Omental fat pad (tissue), 4 donors: ENCODE results near the gene NCF4. TPM values are rescaled to one million over a fixed set of nuclear protein-coding genes. Genes with fewer than 3 reads are reported as not detected.

Source experiments
- ATAC-seq: fragments of 150-250 bp; one replicate; pipeline ENCODE4 v1.9.1; 2016; ENCODE audit warnings: mild to moderate bottlenecking, moderate library complexity; ENCODE audit not compliant: low FRiP score
- DNase-seq: peaks from one replicate; pipeline ENCODE4 v3.0.0-alpha.2; 2019; ENCODE audit warnings: low spot score
- CTCF ChIP-seq, 3 donors: fragments of 450-650 bp; IDR thresholded peaks; one replicate each; pipeline ENCODE4 v1.5.1; 2016 to 2017; ENCODE audit warnings: antibody characterized with exemption in 3 of 3, mild to moderate bottlenecking in 3 of 3, moderate library complexity in 2 of 3
- total RNA-seq, 4 donors: library from RNA; depleted of rRNA; stranded (reverse); fragments of >200 nt; gene quantifications; one replicate each; pipeline ENCODE4 v1.1.0, GENCODE V29; 2016

The NCF4 gene
- total RNA-seq, 4 donors from 2014 or later: 31.6 to 78.8 (median 41.6) TPM

DNA sequence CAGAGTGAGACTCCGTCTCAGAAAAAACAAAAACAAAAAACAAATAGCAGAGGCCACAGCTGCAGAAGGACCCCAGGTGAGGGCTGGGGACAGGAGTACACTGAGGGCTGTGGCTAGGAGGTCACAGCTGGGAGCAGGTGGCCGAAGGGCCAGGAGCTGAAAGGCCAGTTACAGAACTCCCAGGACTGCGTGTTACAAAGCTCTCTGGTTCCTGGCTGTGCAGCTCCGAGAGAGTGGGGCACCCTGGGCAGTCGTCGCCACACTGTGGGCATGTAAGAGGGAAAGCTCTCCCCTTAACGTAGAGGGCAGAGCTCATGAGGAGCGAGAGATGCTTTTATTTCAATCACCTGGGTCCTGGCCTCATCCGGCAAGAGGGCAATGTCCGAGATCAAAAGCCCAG, 10.1 kb upstream of the NCF4 start:
- DNase-seq (no peak), ATAC-seq (no peak)
- TF ChIP-seq CTCF (IDR thresholded peaks at IDR 0.05): no peak

DNA sequence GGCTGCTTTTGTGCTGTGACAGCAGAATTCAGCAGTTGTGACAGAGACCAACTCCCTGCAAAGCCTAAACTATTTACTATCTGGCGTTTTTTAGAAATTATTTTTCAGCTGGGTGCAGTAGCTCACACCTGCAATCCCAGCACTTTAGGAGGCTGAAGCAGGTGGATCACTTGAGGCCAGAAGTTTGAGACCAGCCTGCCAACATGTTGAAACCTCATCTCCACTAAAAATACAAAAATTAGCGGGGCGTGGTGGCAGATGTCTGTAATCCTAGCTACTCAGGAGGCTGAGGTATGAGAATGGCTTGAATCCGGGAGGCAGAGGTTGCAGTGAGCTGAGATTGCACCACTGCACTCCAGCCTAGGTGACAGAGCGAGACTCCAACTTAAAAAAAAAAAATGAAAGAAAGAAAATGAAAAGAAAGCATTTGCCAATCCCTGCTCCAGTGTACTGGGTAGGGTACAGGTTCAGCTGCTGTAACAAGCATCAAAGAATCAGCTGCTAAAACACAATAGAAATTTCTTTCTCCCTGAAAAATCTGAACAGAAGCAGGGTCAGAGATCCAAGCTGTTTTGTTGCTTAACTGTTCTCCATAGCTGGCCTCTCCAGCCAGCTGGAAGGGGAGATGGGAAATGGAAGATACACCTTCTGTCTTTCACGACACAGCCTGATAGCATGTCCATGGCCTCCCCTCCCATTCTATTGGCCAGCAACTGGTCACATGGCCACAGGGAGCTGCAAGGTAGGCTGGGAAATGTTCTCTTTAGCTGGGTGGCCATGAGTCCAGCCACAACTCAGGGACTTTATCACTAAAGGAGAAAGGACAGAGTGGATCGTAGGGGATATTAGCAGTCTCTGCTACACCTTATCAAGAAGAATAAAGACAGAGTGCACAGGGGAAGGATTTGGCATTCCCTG, 8.5 kb upstream of the NCF4 start:
- ATAC-seq: no peak
- TF ChIP-seq CTCF (IDR thresholded peaks at IDR 0.05): no peak
- DNase-seq: no peak

GRCh38 chr22:36853407-36854099, 7.3 kb upstream of the NCF4 start:
- no peak for DNase-seq
- peak in 1 of 3 donors; percentile 8 for TF ChIP-seq CTCF (IDR thresholded peaks at IDR 0.05)
- no peak for ATAC-seq

GRCh38 chr22:36855478-36855877, 5.3 kb upstream of the NCF4 start:
- TF ChIP-seq CTCF (IDR thresholded peaks at IDR 0.05): no peak
- DNase-seq (no peak), ATAC-seq (no peak)

GRCh38 chr22:36856121-36856791, 4.5 kb upstream of the NCF4 start:
- DNase-seq (peak; percentile 97), ATAC-seq (peak; percentile 95)
- peak in 2 of 3 donors; percentile 95 to 99 for TF ChIP-seq CTCF (IDR thresholded peaks at IDR 0.05)

DNA sequence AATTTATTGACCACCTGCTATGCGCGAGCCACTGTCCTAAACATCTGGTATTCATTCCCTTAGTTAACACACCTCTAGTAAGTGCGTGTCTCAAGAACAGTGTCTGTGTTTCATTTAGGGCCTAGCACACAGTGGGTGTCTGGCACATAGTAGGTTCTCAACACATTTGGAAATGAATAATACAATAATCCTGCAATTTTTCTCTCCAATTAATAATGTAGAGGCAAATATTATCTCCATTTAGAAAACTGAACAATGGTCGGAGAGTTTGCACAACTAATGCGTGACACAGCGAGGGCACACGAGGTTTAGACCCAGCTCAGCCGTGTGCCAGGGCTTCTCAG, 4.0 kb upstream of the NCF4 start:
- DNase-seq: no peak
- no peak for ATAC-seq
- no peak for TF ChIP-seq CTCF (IDR thresholded peaks at IDR 0.05)
